Measurements from ENCODE around the gene SPECC1L. TPM values are rescaled to one million over a fixed set of nuclear protein-coding genes. Genes with fewer than 3 reads are reported as not detected.

The SPECC1L gene
- 10 to 100 TPM in 2 of 4 donors, 1 to 10 TPM in 2; 6.0 to 29.9 (median 9.9) TPM for polyA plus RNA-seq
- long read RNA-seq, donor 1, partial matches to known transcripts: 7 of 10 reads
- long read RNA-seq, donor 1, other reads (novel, unspliced or antisense): 0 of 10 reads
- long read RNA-seq, donor 2: 0 reads
- long read RNA-seq, donor 3, partial matches to known transcripts: 6 of 6 reads
- long read RNA-seq, donor 3, other reads (novel, unspliced or antisense): 0 of 6 reads
- long read RNA-seq, donor 4: 0 reads
- long read RNA-seq, donor 5, full-length matches to known transcripts: 1 of 1 reads
- long read RNA-seq, donor 5, partial matches to known transcripts: 0 of 1 reads
- long read RNA-seq, donor 5, other reads (novel, unspliced or antisense): 0 of 1 reads
- long read RNA-seq, donor 6, full-length matches to known transcripts: 2 of 2 reads
- long read RNA-seq, donor 6, partial matches to known transcripts: 0 of 2 reads
- long read RNA-seq, donor 6, other reads (novel, unspliced or antisense): 0 of 2 reads
- long read RNA-seq, donor 7, full-length matches to known transcripts: 5 of 5 reads
- long read RNA-seq, donor 7, partial matches to known transcripts: 0 of 5 reads
- long read RNA-seq, donor 7, other reads (novel, unspliced or antisense): 0 of 5 reads
- long read RNA-seq, donor 8, full-length matches to known transcripts: 1 of 1 reads
- long read RNA-seq, donor 8, partial matches to known transcripts: 0 of 1 reads
- long read RNA-seq, donor 8, other reads (novel, unspliced or antisense): 0 of 1 reads
- long read RNA-seq, donor 9, partial matches to known transcripts: 0 of 1 reads
- long read RNA-seq, donor 9, other reads (novel, unspliced or antisense): 0 of 1 reads
- long read RNA-seq, donor 10, full-length matches to known transcripts: 2 of 2 reads
- long read RNA-seq, donor 10, partial matches to known transcripts: 0 of 2 reads
- long read RNA-seq, donor 10, other reads (novel, unspliced or antisense): 0 of 2 reads

- H3K36me3 ChIP-seq (ENCODE audit: control insufficient read depth in 3 of 3, insufficient read depth in 2 of 3, low read depth in 1 of 3, low read length in 3 of 3): no peaks in the 10 kb centered on the region
- H3K27me3 ChIP-seq (ENCODE audit: control insufficient read depth in 3 of 3, insufficient read depth in 3 of 3, low read length in 3 of 3): no peaks in the 10 kb centered on the region
- peak within 1 kb of the TSS; percentile 86 to 99 (median 95) for H3K27ac ChIP-seq (ENCODE audit: low read depth in 1 of 3, low read length in 2 of 3)
- H3K9me3 ChIP-seq (ENCODE audit: control insufficient read depth in 2 of 2, insufficient read depth in 1 of 2, low read depth in 1 of 2, low read length in 1 of 2): no peaks in the 10 kb centered on the region
- H3K4me3 ChIP-seq (ENCODE audit: low read depth in 1 of 3, low read length in 3 of 3): peak within 1 kb of the TSS; percentile 75 to 96 (median 93)
- FAIRE-seq: no peak
- 0 to 1% (median 0%) methylated on average over 70 to 89 of the region's 89 CpGs for WGBS, 3 donors
- DNase-seq: peak; percentile 90 to 97
- peaks cover 3 to 9% (median 5%) of the 10 kb centered on the region in 3 donors for H3K4me1 ChIP-seq (ENCODE audit: control insufficient read depth in 3 of 3, insufficient read depth in 2 of 3, low read depth in 1 of 3, low read length in 2 of 3)
Observed at GRCh38 chr22:24270556-24271385, at the start of gene SPECC1L. Gene SPECC1L, plus strand, starts transcription at chr22:24270831. Its CDS starts 31,401 bp downstream, at chr22:24302232.

- Histone ChIP-seq H3K4me1 (ENCODE audit: control insufficient read depth in 3 of 3, insufficient read depth in 2 of 3, low read depth in 1 of 3, low read length in 2 of 3) (no peaks in the 10 kb centered on the region), H3K27me3 (ENCODE audit: control insufficient read depth in 3 of 3, insufficient read depth in 3 of 3, low read length in 3 of 3) (no peaks in the 10 kb centered on the region), H3K9me3 (ENCODE audit: control insufficient read depth in 2 of 2, insufficient read depth in 1 of 2, low read depth in 1 of 2, low read length in 1 of 2) (peaks cover 2 to 18% of the 10 kb centered on the region in 2 donors), H3K36me3 (ENCODE audit: control insufficient read depth in 3 of 3, insufficient read depth in 2 of 3, low read depth in 1 of 3, low read length in 3 of 3) (peaks cover 0 to 4% (median 0%) of the 10 kb centered on the region in 3 donors), H3K27ac (ENCODE audit: low read depth in 1 of 3, low read length in 2 of 3) (no peak overlapping the region), H3K4me3 (ENCODE audit: low read depth in 1 of 3, low read length in 3 of 3) (no peak overlapping the region)
- no peak for FAIRE-seq
- WGBS, 3 donors: 91 to 100% (median 95%) methylated on average over 1 of the region's 1 CpG
- DNase-seq: no peak
Observed at GRCh38 chr22:24224468-24224867, 46.2 kb upstream of the SPECC1L start.

- 84 to 92% (median 88%) methylated on average over 13 to 14 of the region's 14 CpGs for WGBS, 3 donors
- DNase-seq (no peak), FAIRE-seq (no peak)
- Histone ChIP-seq H3K27me3 (ENCODE audit: control insufficient read depth in 3 of 3, insufficient read depth in 3 of 3, low read length in 3 of 3) (no peaks in the 10 kb centered on the region), H3K4me3 (ENCODE audit: low read depth in 1 of 3, low read length in 3 of 3) (no peak overlapping the region), H3K4me1 (ENCODE audit: control insufficient read depth in 3 of 3, insufficient read depth in 2 of 3, low read depth in 1 of 3, low read length in 2 of 3) (no peaks in the 10 kb centered on the region), H3K27ac (ENCODE audit: low read depth in 1 of 3, low read length in 2 of 3) (no peak overlapping the region), H3K9me3 (ENCODE audit: control insufficient read depth in 2 of 2, insufficient read depth in 1 of 2, low read depth in 1 of 2, low read length in 1 of 2) (peaks cover 2 to 18% of the 10 kb centered on the region in 2 donors), H3K36me3 (ENCODE audit: control insufficient read depth in 3 of 3, insufficient read depth in 2 of 3, low read depth in 1 of 3, low read length in 3 of 3) (peaks cover 0 to 4% (median 0%) of the 10 kb centered on the region in 3 donors)
Observed at GRCh38 chr22:24225044-24225601, 45.5 kb upstream of the SPECC1L start.

GRCh38 chr22:24225951-24226350 lies 44.7 kb upstream of the SPECC1L start:
- Histone ChIP-seq H3K27ac (ENCODE audit: low read depth in 1 of 3, low read length in 2 of 3) (no peak overlapping the region), H3K4me1 (ENCODE audit: control insufficient read depth in 3 of 3, insufficient read depth in 2 of 3, low read depth in 1 of 3, low read length in 2 of 3) (no peaks in the 10 kb centered on the region), H3K9me3 (ENCODE audit: control insufficient read depth in 2 of 2, insufficient read depth in 1 of 2, low read depth in 1 of 2, low read length in 1 of 2) (peaks cover 2 to 18% of the 10 kb centered on the region in 2 donors), H3K4me3 (ENCODE audit: low read depth in 1 of 3, low read length in 3 of 3) (no peak overlapping the region), H3K36me3 (ENCODE audit: control insufficient read depth in 3 of 3, insufficient read depth in 2 of 3, low read depth in 1 of 3, low read length in 3 of 3) (peaks cover 0 to 4% (median 0%) of the 10 kb centered on the region in 3 donors), H3K27me3 (ENCODE audit: control insufficient read depth in 3 of 3, insufficient read depth in 3 of 3, low read length in 3 of 3) (no peaks in the 10 kb centered on the region)
- DNase-seq (no peak), FAIRE-seq (no peak)
- 93 to 94% (median 94%) methylated on average over 12 to 14 of the region's 14 CpGs for WGBS, 3 donors

- Histone ChIP-seq H3K4me1 (ENCODE audit: control insufficient read depth in 3 of 3, insufficient read depth in 2 of 3, low read depth in 1 of 3, low read length in 2 of 3) (no peaks in the 10 kb centered on the region), H3K27ac (ENCODE audit: low read depth in 1 of 3, low read length in 2 of 3) (no peak overlapping the region), H3K27me3 (ENCODE audit: control insufficient read depth in 3 of 3, insufficient read depth in 3 of 3, low read length in 3 of 3) (no peaks in the 10 kb centered on the region), H3K9me3 (ENCODE audit: control insufficient read depth in 2 of 2, insufficient read depth in 1 of 2, low read depth in 1 of 2, low read length in 1 of 2) (peaks cover 0 to 3% of the 10 kb centered on the region in 2 donors), H3K4me3 (ENCODE audit: low read depth in 1 of 3, low read length in 3 of 3) (no peak overlapping the region), H3K36me3 (ENCODE audit: control insufficient read depth in 3 of 3, insufficient read depth in 2 of 3, low read depth in 1 of 3, low read length in 3 of 3) (peaks cover 0 to 2% (median 0%) of the 10 kb centered on the region in 3 donors)
- 30 to 56% (median 43%) methylated on average over 17 to 18 of the region's 18 CpGs for WGBS, 3 donors
- FAIRE-seq (no peak), DNase-seq (peak; percentile 37 to 45)
Observed at GRCh38 chr22:24230911-24231656, 39.5 kb upstream of the SPECC1L start.

- FAIRE-seq (no peak), DNase-seq (no peak)
- Histone ChIP-seq H3K9me3 (ENCODE audit: control insufficient read depth in 2 of 2, insufficient read depth in 1 of 2, low read depth in 1 of 2, low read length in 1 of 2) (peaks cover 0 to 3% of the 10 kb centered on the region in 2 donors), H3K4me1 (ENCODE audit: control insufficient read depth in 3 of 3, insufficient read depth in 2 of 3, low read depth in 1 of 3, low read length in 2 of 3) (no peaks in the 10 kb centered on the region), H3K36me3 (ENCODE audit: control insufficient read depth in 3 of 3, insufficient read depth in 2 of 3, low read depth in 1 of 3, low read length in 3 of 3) (no peaks in the 10 kb centered on the region), H3K27ac (ENCODE audit: low read depth in 1 of 3, low read length in 2 of 3) (no peak overlapping the region), H3K4me3 (ENCODE audit: low read depth in 1 of 3, low read length in 3 of 3) (no peak overlapping the region), H3K27me3 (ENCODE audit: control insufficient read depth in 3 of 3, insufficient read depth in 3 of 3, low read length in 3 of 3) (no peaks in the 10 kb centered on the region)
- WGBS, 3 donors: 83 to 91% (median 91%) methylated on average over 8 to 9 of the region's 9 CpGs
Observed at GRCh38 chr22:24231706-24232105, 38.9 kb upstream of the SPECC1L start.

- WGBS, 3 donors: 83 to 91% (median 86%) methylated on average over 6 of the region's 6 CpGs
- no peak for FAIRE-seq
- DNase-seq: no peak
- no peak overlapping the region for H3K27ac ChIP-seq (ENCODE audit: low read depth in 1 of 3, low read length in 2 of 3)
- H3K4me1 ChIP-seq (ENCODE audit: control insufficient read depth in 3 of 3, insufficient read depth in 2 of 3, low read depth in 1 of 3, low read length in 2 of 3): no peaks in the 10 kb centered on the region
- H3K36me3 ChIP-seq (ENCODE audit: control insufficient read depth in 3 of 3, insufficient read depth in 2 of 3, low read depth in 1 of 3, low read length in 3 of 3): no peaks in the 10 kb centered on the region
- no peaks in the 10 kb centered on the region for H3K27me3 ChIP-seq (ENCODE audit: control insufficient read depth in 3 of 3, insufficient read depth in 3 of 3, low read length in 3 of 3)
- H3K9me3 ChIP-seq (ENCODE audit: control insufficient read depth in 2 of 2, insufficient read depth in 1 of 2, low read depth in 1 of 2, low read length in 1 of 2): peaks cover 0 to 3% of the 10 kb centered on the region in 2 donors
- H3K4me3 ChIP-seq (ENCODE audit: low read depth in 1 of 3, low read length in 3 of 3): no peak overlapping the region
Observed at GRCh38 chr22:24232124-24232523, 38.5 kb upstream of the SPECC1L start.

All from small intestine (tissue), 16 donors.